Measurements from ENCODE around the gene GPC6.

The GPC6 gene

GRCh38 chr13:94394723-94395122 lies 1168.1 kb downstream of the GPC6 start:
- DNase-seq, result no peak

- DNase-seq, result no peak
Observed at GRCh38 chr13:94395860-94396259, 1169.3 kb downstream of the GPC6 start.

GRCh38 chr13:94399812-94400211 lies 1173.2 kb downstream of the GPC6 start:
- no peak for DNase-seq

GRCh38 chr13:94400874-94401273 lies 1174.3 kb downstream of the GPC6 start:
- DNase-seq, result no peak

DNA sequence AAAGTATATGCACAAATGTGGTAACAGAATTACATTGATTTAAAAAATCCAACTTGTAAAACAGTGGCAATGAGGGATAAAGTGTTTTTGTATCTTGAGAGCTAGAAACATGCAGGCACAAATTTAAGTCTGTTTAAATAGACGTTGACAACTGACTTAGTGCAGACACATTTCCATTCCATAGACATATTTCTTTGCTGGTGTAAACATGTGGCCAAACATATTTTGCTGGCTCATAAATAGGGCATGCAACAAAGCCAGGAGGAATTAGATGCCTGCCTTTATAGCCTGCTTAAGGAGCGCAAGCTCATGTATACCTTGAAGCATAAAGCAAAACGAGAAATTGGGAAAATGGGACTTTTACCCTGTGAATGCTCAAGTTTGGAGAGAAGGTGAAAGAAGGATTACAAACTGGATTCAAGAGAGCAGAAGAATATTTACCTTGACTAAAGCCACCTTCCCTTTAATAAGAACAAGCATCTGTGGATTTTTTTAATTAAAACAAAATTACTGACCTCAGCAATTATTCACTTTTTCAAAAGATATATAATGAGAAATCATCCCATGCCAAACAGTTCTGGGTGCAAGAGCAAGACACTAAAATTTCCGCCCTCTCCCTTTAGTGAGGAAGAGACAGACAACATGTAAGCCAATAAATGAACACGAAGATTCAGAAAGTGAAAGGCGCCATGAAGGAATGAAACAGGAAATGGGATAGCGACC lies 1181.9 kb downstream of the GPC6 start:
- DNase-seq, result no peak

GRCh38 chr13:94411747-94412146 lies 1185.1 kb downstream of the GPC6 start:
- no peak for DNase-seq

- no peak for DNase-seq
Observed at GRCh38 chr13:94412870-94413597, 1186.4 kb downstream of the GPC6 start.

- no peak for DNase-seq
Observed at GRCh38 chr13:94413598-94413944, 1187.0 kb downstream of the GPC6 start.

GRCh38 chr13:94414141-94414540 lies 1187.5 kb downstream of the GPC6 start:
- DNase-seq, result no peak

DNA sequence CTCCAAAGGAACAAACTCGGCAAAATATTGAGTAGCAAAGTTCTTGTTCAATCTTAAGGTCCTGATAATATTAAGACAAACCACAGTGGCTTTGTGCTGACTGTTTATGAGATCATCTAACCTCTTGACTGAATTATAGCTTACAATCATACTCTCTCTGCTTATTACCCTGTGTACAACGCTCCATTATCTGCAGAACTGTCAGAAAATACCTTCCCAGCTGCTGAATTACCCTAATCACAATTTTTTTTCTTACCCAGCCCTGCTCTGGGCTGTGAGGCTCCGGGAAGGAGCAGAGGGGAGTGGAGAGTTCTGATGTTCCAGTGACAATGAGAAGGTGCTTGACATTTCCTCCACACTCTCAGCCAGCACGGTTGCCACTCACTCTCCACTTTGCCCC lies 1188.1 kb downstream of the GPC6 start:
- DNase-seq, result no peak

DNA sequence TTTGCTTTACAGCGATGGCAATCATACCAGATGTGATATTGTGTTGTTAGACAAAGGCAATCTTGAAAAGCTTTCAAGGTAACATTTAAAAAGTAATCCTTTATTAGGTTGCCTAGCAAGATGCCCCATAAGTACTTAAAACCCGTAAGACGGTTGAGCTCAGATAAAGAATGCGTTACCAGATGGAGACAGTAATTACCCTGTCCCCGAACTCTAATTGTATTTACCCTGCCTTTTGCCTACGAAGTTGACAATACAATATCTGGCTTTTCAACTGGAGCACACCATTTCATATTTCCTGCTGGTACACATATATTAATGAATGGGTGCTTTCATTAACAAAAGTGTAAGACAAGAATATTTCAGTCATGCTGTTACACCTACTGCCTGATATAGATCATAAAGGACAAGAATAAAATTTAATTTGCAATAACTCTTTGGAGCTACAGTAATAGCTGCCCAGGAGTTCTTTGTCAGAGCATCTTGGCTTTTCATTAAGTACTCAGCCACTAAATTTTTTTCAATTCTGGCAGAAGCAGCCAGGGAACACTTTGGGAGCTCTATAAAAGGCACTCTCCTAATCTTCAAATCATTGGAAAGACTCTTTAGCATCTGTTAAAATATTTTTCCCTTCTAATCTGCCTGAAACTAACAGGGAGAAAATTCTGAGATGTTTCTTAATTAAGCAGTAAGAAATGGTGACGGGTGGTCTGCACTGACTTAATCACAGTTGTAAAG lies 1189.1 kb downstream of the GPC6 start:
- no peak for DNase-seq

DNA sequence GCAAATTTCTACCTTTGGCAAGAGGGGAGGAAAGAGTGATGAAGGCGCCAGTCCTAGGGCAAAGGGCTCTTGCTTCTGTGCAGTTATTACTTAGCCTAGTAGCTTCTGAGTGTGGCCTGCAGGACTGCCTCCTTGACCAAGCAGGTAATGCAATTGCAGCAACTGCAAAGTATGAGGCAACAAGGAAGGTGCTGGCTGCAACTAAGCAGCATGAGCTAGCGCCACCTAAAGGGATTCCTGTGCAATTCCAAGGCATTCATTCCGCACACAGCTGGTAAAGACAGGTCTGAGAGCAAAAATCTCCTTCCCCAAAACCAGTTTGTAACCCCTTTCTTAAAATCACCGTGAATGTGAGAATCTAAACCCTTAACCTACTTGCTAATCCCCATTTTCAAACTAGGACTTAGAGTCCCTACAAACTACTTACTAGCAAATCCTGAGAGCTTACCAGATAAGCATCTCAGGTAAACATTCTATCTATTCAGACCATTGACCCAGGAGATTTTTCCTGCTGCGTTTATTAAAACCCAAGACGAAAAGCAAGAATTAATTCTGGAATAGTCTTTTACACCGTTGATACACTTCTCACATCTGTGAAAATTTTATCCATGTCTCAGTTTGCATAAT lies 1190.0 kb downstream of the GPC6 start:
- DNase-seq, result no peak

DNA sequence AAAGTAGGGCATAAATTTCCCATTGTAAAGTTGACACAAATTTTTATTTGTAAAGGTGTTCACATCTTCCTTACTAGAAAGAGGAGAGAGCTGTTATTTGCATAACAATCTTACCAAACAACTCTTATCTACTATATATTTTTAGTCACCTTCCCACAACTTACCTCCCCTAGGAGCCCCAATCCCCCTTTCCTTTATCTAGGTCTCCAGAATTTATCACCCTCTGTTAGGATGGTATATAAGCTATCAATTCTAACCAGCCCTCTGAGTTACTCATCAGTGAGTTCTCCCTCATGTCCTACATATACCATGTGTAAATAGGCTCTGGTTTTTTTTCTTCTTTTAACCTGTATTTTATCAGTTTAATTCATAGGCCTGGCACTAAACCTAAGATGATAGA lies 1190.7 kb downstream of the GPC6 start:
- no peak for DNase-seq

GRCh38 chr13:94419304-94419924 lies 1192.8 kb downstream of the GPC6 start:
- DNase-seq, result no peak

GRCh38 chr13:94419925-94420305 lies 1193.3 kb downstream of the GPC6 start:
- no peak for DNase-seq

DNA sequence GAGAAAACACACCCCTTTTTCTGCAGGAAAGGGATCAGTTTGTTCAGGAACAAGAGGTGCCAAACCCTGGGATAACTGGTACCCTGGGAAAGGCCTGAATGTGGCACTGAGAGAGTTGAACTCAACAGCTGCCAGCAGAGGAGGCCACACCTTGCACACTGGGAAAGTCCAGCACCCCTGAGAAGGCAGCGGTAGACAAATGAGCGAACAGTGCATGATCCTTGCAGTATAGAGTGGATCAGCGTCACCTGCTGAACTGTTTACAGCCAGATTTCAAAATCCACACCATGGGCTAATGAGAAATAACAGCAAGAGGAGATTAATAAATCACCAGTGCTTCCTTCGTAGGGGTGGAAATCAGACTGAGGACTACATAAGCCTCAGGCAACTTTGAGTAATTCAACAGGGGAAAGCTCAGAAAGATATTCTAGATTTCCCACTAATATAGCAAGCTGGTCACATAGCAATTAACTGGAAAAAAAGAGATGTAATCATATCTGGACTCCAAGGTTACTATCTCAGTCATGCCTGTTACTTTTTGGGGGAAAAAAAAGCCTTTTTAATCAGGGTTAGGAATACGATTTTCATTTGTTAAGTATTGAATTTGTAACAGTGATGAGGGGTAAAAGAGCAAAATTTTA lies 1200.8 kb downstream of the GPC6 start:
- no peak for DNase-seq

DNA sequence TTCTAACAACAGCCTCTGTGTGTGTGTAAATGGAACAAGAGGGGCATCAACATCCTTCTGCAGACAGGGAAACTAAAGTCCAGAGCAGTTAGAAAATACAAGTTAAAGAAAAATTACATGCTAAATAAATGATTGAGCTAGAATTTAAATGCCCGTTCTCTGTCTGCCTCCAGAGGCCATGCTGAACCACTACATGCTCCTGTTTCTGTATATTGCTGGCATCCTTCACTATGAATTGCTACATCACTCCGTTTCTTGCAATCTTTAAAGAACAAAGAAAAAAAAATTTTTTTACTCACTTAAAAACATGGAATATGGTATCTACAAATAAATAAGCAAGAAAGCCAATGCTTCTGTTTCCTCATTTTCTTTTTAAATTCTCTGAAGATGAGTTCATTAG lies 1205.0 kb downstream of the GPC6 start:
- no peak for DNase-seq

- DNase-seq, result no peak
Observed at GRCh38 chr13:94431987-94432386, 1205.4 kb downstream of the GPC6 start.

DNA sequence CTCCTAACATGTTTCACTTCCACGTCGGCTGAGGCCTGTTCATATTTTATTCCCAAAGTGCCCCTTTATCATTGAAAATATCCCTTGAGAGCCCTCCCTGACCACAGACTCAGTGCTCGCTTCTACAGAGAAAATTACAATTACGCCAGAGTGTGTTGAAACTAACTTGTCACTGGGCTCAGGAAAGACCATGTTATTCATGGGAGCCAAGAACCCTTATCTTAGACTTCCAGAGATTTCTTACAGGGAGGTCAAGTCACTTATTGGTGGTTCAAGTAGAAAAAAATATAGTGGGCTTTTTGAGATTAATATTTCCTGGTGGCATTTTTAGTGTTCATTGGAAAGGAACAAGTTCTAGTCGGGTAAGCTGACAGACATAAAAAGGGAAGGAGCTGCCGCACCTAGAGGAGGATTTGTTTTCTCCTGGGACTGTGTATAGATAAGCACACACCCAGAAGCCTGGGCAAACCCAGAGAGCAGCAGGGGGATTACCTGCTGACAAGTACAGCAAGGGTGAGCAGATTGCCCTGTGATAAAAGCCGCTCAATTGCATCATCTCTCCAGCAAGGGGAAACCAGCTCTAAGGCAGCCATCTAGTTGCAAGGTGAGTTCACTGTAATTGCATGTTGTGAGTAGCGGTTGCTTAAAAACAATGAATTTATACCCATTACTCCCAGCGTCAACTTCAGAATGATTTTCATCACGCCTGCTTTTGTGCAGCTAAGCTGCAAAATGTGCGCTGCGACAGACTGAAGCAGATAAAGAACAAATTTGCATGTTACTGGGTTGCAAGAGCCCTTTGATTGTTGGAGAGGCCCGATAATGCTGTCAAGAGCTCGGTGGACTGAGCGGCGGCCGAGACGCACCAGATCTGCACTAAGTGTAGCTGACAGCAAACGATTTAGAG lies 1206.7 kb downstream of the GPC6 start:
- no peak for DNase-seq

DNA sequence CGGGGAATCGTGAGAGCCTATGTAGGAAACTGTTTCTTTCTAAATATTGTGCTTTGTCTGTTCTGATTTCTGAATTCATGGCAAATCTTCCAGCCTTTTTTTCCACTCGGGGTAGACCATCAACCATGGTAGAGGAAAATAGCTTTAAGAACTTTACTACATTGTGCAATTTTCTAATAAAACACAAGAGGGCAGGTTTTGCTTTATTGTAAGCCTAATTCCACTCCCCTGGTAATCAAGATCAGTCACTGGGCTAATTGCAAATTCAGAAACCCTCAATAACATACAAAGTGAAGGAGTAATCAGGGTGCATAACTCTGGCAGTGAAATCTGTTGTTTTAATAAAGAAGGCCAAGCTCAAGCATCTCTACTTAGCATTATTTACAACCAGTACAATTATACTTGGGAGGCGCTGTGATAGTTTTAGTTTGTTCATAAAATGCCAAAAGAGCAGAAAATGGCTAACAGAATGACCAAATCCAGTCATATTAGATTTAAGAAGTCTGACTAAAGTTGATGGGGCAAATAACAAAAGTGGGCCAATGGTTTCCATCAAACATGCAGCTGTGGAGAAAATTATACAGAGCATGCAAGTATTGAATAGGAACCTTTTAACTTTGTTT lies 1209.1 kb downstream of the GPC6 start:
- DNase-seq, result peak in 1 of 2 donors; percentile 56

DNA sequence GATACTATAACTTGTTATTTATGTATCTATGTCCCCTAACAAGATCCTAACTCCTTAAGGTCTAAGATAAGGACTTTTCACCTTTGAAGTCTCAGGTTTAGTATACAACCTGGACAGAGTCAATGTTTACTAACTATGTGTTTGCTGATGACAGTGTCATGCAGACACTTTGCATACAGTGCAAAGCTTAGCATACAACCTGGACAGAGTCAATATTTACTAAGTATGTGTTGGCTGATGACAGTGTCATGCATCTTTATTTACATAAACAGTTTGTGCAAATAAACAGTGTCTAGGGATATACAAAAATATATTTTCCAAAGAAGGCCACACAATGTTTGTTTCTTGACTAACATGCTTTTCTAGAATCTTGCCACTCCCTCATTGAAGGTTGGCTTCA lies 1218.2 kb downstream of the GPC6 start:
- no peak for DNase-seq
